OCI-M1 (cell line): ENCODE results near the gene HLA-B.

Source experiments
- DNase-seq: peaks from one replicate; lab custom pipeline; 2025; lab: John Stamatoyannopoulos, UW

HLA-B gene

GRCh38 chr6:31305703-31306219 is 51.2 kb downstream of the HLA-B start:
- peak; percentile 48 for DNase-seq

- DNase-seq, result peak; percentile 74
Measured at GRCh38 chr6:31304683-31305082, 52.3 kb downstream of the HLA-B start.
